ENCODE measurements around the gene FNDC4. TPM values are rescaled to one million over a fixed set of nuclear protein-coding genes. Genes with fewer than 3 reads are reported as not detected.

Gene FNDC4
- total and polyA plus RNA-seq, 2 of the 8 experiments (the other 6 are each of a cell fraction or from before 2014, with no cell fraction given), result 14.1 to 14.7 TPM

DNA sequence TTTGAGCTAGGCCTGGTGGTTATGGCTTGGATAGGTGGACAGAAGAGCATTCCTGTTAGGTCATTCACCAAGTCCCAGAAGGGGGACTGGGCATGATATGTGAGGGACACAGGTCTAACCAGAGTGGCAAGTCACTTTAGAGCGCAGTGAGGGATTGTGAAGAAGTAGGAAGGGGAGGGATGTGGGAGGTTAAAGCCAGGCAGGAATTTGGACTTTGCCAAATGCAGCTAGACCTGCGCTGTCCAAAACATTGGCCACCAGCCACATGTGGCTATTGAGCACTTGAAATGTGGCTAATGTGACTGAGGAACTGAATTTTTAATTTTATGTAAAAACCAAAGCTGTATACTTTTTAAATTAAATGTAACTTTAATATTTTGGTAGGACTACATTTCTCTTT is 25.3 kb upstream of the FNDC4 start:
- H3K36me3 ChIP-seq (ENCODE audit: control insufficient read depth in 2 of 4, insufficient read depth in 4 of 4, low read length in 3 of 4), result no peaks in the 10 kb centered on the region
- CTCF ChIA-PET (ENCODE audit: partially characterized antibody), result no interaction called here
- no peak overlapping the region for H2BK20ac ChIP-seq (ENCODE audit: low read length)
- H3K79me2 ChIP-seq (ENCODE audit: control insufficient read depth in 1 of 2, insufficient read depth in 2 of 2, low read length in 2 of 2), result no peaks in the 10 kb centered on the region
- H3K9me3 ChIP-seq (ENCODE audit: insufficient read depth in 2 of 2, low read depth in 1 of 2, low read length in 1 of 2), result no peaks in the 10 kb centered on the region
- DNase-seq (ENCODE audit: low read depth in 1 of 2, low spot score in 2 of 2) (no peak), FAIRE-seq (no peak)
- no peak overlapping the region for H2BK12ac ChIP-seq (ENCODE audit: low read depth, low read length)
- H4K5ac ChIP-seq (ENCODE audit: insufficient read length, low read depth, low read length), result no peak overlapping the region
- POLR2A ChIA-PET (ENCODE audit: partially characterized antibody), result no interaction called here
- no peak overlapping the region for H3K4me2 ChIP-seq (ENCODE audit: insufficient read depth in 1 of 2, low read depth in 2 of 2, low read length in 2 of 2)
- TF ChIP-seq NANOG (IDR thresholded peaks at IDR 0.05; ENCODE audit: insufficient read depth, low read depth, low read length, poor library complexity, severe bottlenecking) (no peak), POLR2A (IDR thresholded peaks at IDR 0.05; ENCODE audit: control extremely low read depth in 1 of 2, low read depth in 2 of 2, low read length in 2 of 2) (no peak), RAD21 (IDR thresholded peaks at IDR 0.05 in 1 of 2, conservative IDR thresholded peaks at IDR 0.05 in 1 of 2; ENCODE audit: low read depth in 2 of 2, low read length in 2 of 2) (no peak), GABPA (IDR thresholded peaks at IDR 0.05; ENCODE audit: borderline replicate concordance, insufficient read depth, low read length) (no peak), ASH2L (IDR thresholded peaks at IDR 0.05; ENCODE audit: low read length) (no peak), BCL11A (IDR thresholded peaks at IDR 0.05; ENCODE audit: low read depth in 2 of 2, low read length in 2 of 2) (no peak), CEBPB (IDR thresholded peaks at IDR 0.05; ENCODE audit: low read depth, low read length) (no peak), SIN3A (conservative IDR thresholded peaks at IDR 0.05 in 1 of 2, IDR thresholded peaks at IDR 0.05 in 1 of 2; ENCODE audit: low read depth in 1 of 2, low read length in 2 of 2) (no peak)
- TF ChIP-seq, protein P1, sequence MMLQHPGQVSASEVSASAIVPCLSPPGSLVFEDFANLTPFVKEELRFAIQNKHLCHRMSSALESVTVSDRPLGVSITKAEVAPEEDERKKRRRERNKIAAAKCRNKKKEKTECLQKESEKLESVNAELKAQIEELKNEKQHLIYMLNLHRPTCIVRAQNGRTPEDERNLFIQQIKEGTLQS (IDR thresholded peaks at IDR 0.05; ENCODE audit: insufficient read depth, low read depth, low read length), result no peak
- no peak overlapping the region for H4K91ac ChIP-seq (replicated peaks; ENCODE audit: insufficient read length, low read length)
- no peaks in the 10 kb centered on the region for H3K4me1 ChIP-seq (replicated peaks in 1 of 4; ENCODE audit: control insufficient read depth in 3 of 4, insufficient read depth in 4 of 4, low read length in 3 of 4)
- H4K8ac ChIP-seq (ENCODE audit: extremely low read depth, insufficient read depth, low read length), result no peak overlapping the region
- no peak overlapping the region for H2AFZ ChIP-seq (ENCODE audit: low read length)
- H3K23ac ChIP-seq (ENCODE audit: insufficient read length), result no peak overlapping the region
- no peaks in the 10 kb centered on the region for H3K27me3 ChIP-seq (replicated peaks in 1 of 4; ENCODE audit: control insufficient read depth in 3 of 4, extremely low read depth in 1 of 4, insufficient read depth in 3 of 4, low read length in 3 of 4)
- no peak overlapping the region for H2BK120ac ChIP-seq (replicated peaks; ENCODE audit: low read depth, low read length)
- H3K14ac ChIP-seq (ENCODE audit: insufficient read length), result no peak overlapping the region
- H2AK5ac ChIP-seq (ENCODE audit: low read depth, low read length), result no peak overlapping the region
- no peak overlapping the region for H2BK5ac ChIP-seq (ENCODE audit: low read depth, low read length)
- no peak overlapping the region for H3K27ac ChIP-seq (ENCODE audit: low read depth, low read length)
- no peak overlapping the region for H2BK15ac ChIP-seq (ENCODE audit: low read length)
- WGBS, 2 experiments (ENCODE audit: extremely low coverage in 1 of 2, insufficient coverage in 1 of 2, insufficient read length in 1 of 2, insufficient replicate concordance in 2 of 2, low coverage in 1 of 2, low lambda C conversion rate in 2 of 2, missing lambda C conversion rate in 1 of 2), result 93% methylated on average over 2 of the region's 2 CpGs; no CpG with 5 or more reads in 1 of the 2 experiments
- H3K4ac ChIP-seq (replicated peaks; ENCODE audit: insufficient read length, low read depth, low read length), result no peak overlapping the region
- no peak overlapping the region for H3K4me3 ChIP-seq (ENCODE audit: extremely low read depth in 1 of 4, insufficient read depth in 2 of 4, low read depth in 3 of 4, low read length in 4 of 4)
- H3K56ac ChIP-seq (replicated peaks; ENCODE audit: insufficient read length, low read depth, low read length), result no peak overlapping the region
- no peak overlapping the region for H3K18ac ChIP-seq (ENCODE audit: extremely low read depth, low read length)
- H3K23me2 ChIP-seq (ENCODE audit: low read depth, low read length), result no peaks in the 10 kb centered on the region
- no peaks in the 10 kb centered on the region for H4K20me1 ChIP-seq (replicated peaks in 1 of 2; ENCODE audit: control insufficient read depth in 1 of 2, insufficient read depth in 2 of 2, low read length in 2 of 2)
- H3K79me1 ChIP-seq (ENCODE audit: low read depth, low read length), result no peaks in the 10 kb centered on the region
- no peak overlapping the region for H3K9ac ChIP-seq (replicated peaks in 1 of 4; ENCODE audit: extremely low read depth in 1 of 4, low read depth in 3 of 4, low read length in 3 of 4)
